Right atrium auricular region (tissue), 2 donors: ENCODE results near the gene PGM5. TPM values are rescaled to one million over a fixed set of nuclear protein-coding genes. Genes with fewer than 3 reads are reported as not detected.
A peak's percentile ranks its signal among the peaks of the same experiment; 100 is the strongest.
"Not testable (repeated sequence)": the region's sequence is repeated elsewhere in the genome, so short reads cannot be mapped to it uniquely, and the experiment has no call there.

Experiments used
- DNase-seq: peaks from one replicate; pipeline ENCODE4 v3.0.0-alpha.2; 2019; ENCODE audit warnings: low spot score
- H3K27ac ChIP-seq, 2 donors: fragments of 200-600 bp; sonication (generic); 1 replicate in 1 of 2; 2 replicates in 1 of 2; pipeline ENCODE4 v1.5.1; 2016 to 2019
- H3K27me3 ChIP-seq, 2 donors: fragments of 200-600 bp; sonication (generic); one replicate each; pipeline versions ENCODE4 v1.5.1 to v1.6.0; 2017 to 2019
- H3K36me3 ChIP-seq: fragments of 200-600 bp; sonication (generic); one replicate; pipeline ENCODE4 v1.5.1; 2016
- H3K4me1 ChIP-seq, 2 donors: fragments of 200-600 bp; sonication (generic); one replicate each; pipeline versions ENCODE4 v1.5.1 to v1.6.0; 2017 to 2019
- H3K4me3 ChIP-seq, 2 donors: fragments of 200-600 bp; sonication (generic); 1 replicate in 1 of 2; 2 replicates in 1 of 2; pipeline ENCODE4 v1.5.1; 2017 to 2019; ENCODE audit warnings: mild to moderate bottlenecking in 1 of 2, moderate library complexity in 1 of 2
- H3K9me3 ChIP-seq, 2 donors: fragments of 200-600 bp; sonication (generic); one replicate each; pipeline ENCODE4 v1.5.1; 2019
- total RNA-seq, 2 donors: library from RNA; depleted of rRNA; stranded (reverse); fragments of >200 nt; gene quantifications; one replicate each; pipeline ENCODE4 v1.1.0, GENCODE V29; 2016
- TF ChIP-seq, protein P1 (sequence below), 2 donors: fragments of 200-600 bp; sonication (generic); IDR thresholded peaks; one replicate each; pipeline ENCODE4 v1.5.1; 2019; ENCODE audit warnings: antibody characterized with exemption in 2 of 2

PGM5 gene
- total RNA-seq, 2 donors from 2014 or later: 274 to 281 TPM

- H3K4me3 ChIP-seq, H3K9me3 ChIP-seq, H3K27me3 ChIP-seq, H3K27ac ChIP-seq, DNase-seq, H3K4me1 ChIP-seq, H3K36me3 ChIP-seq: not testable (repeated sequence)
- TF ChIP-seq, protein P1, sequence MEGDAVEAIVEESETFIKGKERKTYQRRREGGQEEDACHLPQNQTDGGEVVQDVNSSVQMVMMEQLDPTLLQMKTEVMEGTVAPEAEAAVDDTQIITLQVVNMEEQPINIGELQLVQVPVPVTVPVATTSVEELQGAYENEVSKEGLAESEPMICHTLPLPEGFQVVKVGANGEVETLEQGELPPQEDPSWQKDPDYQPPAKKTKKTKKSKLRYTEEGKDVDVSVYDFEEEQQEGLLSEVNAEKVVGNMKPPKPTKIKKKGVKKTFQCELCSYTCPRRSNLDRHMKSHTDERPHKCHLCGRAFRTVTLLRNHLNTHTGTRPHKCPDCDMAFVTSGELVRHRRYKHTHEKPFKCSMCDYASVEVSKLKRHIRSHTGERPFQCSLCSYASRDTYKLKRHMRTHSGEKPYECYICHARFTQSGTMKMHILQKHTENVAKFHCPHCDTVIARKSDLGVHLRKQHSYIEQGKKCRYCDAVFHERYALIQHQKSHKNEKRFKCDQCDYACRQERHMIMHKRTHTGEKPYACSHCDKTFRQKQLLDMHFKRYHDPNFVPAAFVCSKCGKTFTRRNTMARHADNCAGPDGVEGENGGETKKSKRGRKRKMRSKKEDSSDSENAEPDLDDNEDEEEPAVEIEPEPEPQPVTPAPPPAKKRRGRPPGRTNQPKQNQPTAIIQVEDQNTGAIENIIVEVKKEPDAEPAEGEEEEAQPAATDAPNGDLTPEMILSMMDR (IDR thresholded peaks at IDR 0.05): peak in 1 of 2 donors; percentile 45
Observed at GRCh38 chr9:68342265-68343025, 14.0 kb upstream of the PGM5 start.

- not testable (repeated sequence) for H3K4me3 ChIP-seq, H3K4me1 ChIP-seq, H3K9me3 ChIP-seq, H3K27me3 ChIP-seq, DNase-seq, H3K27ac ChIP-seq, H3K36me3 ChIP-seq
Observed at GRCh38 chr9:68343242-68343641, 13.2 kb upstream of the PGM5 start.

GRCh38 chr9:68343992-68344391 lies 12.4 kb upstream of the PGM5 start:
- H3K36me3 ChIP-seq, H3K4me1 ChIP-seq, H3K27me3 ChIP-seq, H3K4me3 ChIP-seq, H3K27ac ChIP-seq, DNase-seq, H3K9me3 ChIP-seq: not testable (repeated sequence)

GRCh38 chr9:68351689-68352088 lies 4.7 kb upstream of the PGM5 start:
- H3K4me1 ChIP-seq, H3K27ac ChIP-seq, H3K27me3 ChIP-seq, H3K4me3 ChIP-seq, H3K9me3 ChIP-seq, DNase-seq, H3K36me3 ChIP-seq: not testable (repeated sequence)

GRCh38 chr9:68355993-68356379 lies 425 bp upstream of the PGM5 start:
- not testable (repeated sequence) for H3K27me3 ChIP-seq, H3K36me3 ChIP-seq, H3K9me3 ChIP-seq, H3K4me1 ChIP-seq, DNase-seq
- peak overlapping the region; percentile 83 for H3K4me3 ChIP-seq
- H3K27ac ChIP-seq: peak overlapping the region; percentile 93 to 96

DNA sequence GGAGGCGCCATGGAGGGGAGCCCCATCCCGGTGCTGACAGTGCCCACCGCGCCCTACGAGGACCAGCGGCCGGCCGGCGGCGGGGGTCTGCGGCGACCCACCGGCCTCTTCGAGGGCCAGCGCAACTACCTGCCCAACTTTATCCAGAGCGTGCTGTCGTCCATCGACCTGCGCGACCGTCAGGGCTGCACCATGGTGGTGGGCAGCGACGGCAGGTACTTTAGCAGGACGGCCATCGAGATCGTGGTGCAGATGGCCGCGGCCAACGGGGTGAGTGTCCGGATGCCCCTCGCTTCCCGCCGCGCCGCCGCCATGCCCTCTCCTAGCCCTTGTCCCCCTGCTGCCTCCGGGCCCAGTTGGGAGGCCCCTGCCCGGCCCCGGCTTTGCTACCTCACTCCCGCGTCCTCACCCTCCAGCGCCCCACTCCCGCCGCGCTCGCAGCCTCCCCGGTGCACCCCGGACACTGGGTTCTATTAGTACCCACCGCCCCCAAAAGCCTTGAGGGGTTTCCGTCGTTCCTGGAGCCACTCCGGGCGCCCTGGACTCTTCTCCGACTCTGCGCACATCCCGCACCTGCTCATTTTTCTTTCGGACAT lies 806 bp downstream of the PGM5 start:
- not testable (repeated sequence) for DNase-seq, H3K4me1 ChIP-seq, H3K9me3 ChIP-seq, H3K27me3 ChIP-seq, H3K36me3 ChIP-seq
- Histone ChIP-seq H3K4me3 (peak overlapping the region; percentile 83), H3K27ac (peak overlapping the region; percentile 93 to 96)

DNA sequence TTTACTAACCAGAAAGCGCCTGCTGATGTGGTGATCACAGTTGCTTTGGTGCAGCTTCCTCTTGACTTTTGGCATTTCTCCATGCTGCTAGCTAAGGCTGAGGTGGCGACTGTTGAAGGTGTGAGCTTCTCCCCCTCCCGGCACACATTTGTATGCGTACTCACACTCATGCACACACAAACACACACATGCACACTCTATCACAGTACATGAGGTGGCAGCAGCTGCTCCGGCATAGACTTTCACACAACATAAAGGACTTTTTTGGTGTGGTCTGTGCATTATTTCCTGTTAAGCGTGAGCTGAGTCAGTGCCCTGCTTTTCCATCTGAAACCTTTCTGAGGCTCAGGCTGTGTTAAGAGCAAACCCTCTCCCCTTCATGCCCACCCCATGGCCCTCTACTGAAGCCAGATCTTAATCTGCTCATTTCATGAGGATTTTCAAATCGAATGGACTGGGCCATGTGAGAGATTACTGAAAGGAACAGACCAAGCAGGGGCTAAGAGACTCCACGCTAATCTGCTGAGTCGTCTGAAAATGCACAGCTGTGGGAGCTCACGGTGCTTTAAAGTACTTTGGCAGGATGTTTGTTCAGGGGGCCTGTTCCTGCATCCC lies 10.6 kb downstream of the PGM5 start:
- H3K9me3 ChIP-seq, H3K4me1 ChIP-seq, H3K27me3 ChIP-seq, DNase-seq, H3K36me3 ChIP-seq: not testable (repeated sequence)
- Histone ChIP-seq H3K4me3 (peak overlapping the region in 1 of 2 donors; percentile 15), H3K27ac (peak overlapping the region; percentile 51 to 60)

DNA sequence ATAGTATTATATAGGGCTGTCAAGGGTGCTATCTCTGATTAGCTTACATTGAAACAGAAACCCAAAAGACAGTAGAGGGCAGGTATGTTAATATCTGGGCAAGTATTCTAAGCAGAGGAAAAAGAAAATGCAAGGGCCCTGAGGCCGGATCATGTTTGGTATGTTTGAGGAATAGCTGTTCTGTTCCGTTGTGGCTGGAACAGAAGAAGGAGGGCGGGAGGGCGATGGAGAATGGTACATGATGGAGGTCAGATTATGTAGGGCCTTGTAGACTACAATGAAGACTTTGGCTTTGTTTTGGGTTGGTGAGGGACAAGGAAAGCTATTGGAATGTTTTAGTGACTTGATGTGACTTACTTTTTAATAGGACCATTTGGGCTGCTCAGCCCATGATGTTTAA lies 19.4 kb downstream of the PGM5 start:
- H3K27ac ChIP-seq: not testable (repeated sequence)
- H3K36me3 ChIP-seq: peaks cover 35% of the 10 kb centered on the region

GRCh38 chr9:68377723-68378122 lies 21.3 kb downstream of the PGM5 start:
- not testable (repeated sequence) for H3K9me3 ChIP-seq, H3K4me1 ChIP-seq, DNase-seq, H3K4me3 ChIP-seq, H3K27ac ChIP-seq, H3K27me3 ChIP-seq
- peaks cover 29% of the 10 kb centered on the region for H3K36me3 ChIP-seq

More for the DNA sequence above, 19.4 kb downstream of the PGM5 start:
- not testable (repeated sequence) for H3K27me3 ChIP-seq, H3K4me3 ChIP-seq, DNase-seq, H3K4me1 ChIP-seq, H3K9me3 ChIP-seq

GRCh38 chr9:68383894-68384293 lies 27.5 kb downstream of the PGM5 start:
- H3K27me3 ChIP-seq, H3K9me3 ChIP-seq, H3K4me3 ChIP-seq, H3K27ac ChIP-seq, DNase-seq, H3K4me1 ChIP-seq: not testable (repeated sequence)
- H3K36me3 ChIP-seq: peaks cover 35% of the 10 kb centered on the region

- not testable (repeated sequence) for H3K27ac ChIP-seq, H3K4me3 ChIP-seq, H3K9me3 ChIP-seq, H3K4me1 ChIP-seq, DNase-seq, H3K27me3 ChIP-seq
- H3K36me3 ChIP-seq: peaks cover 45% of the 10 kb centered on the region
Observed at GRCh38 chr9:68389558-68389957, 33.1 kb downstream of the PGM5 start.

DNA sequence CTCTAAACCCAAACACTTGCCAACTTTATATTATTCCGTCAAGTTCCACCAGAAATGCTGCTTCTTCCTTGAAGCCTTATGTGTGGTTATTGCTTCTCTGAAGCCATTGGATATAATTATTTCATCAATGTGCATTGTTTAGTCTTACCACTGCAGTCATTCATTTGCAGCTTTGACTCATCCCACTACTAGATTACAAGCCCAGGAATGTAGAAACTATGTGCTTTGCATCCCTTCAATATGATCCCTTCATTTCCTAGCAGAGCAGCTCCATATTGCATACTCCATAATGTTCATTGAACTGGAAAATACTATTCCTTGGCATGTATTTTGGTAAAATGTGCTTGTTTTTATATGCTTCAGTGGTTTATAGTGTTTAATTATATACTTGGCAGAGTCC lies 34.3 kb downstream of the PGM5 start:
- H3K27ac ChIP-seq, H3K27me3 ChIP-seq, H3K4me3 ChIP-seq, H3K9me3 ChIP-seq, H3K4me1 ChIP-seq, DNase-seq: not testable (repeated sequence)
- H3K36me3 ChIP-seq: peaks cover 47% of the 10 kb centered on the region

DNA sequence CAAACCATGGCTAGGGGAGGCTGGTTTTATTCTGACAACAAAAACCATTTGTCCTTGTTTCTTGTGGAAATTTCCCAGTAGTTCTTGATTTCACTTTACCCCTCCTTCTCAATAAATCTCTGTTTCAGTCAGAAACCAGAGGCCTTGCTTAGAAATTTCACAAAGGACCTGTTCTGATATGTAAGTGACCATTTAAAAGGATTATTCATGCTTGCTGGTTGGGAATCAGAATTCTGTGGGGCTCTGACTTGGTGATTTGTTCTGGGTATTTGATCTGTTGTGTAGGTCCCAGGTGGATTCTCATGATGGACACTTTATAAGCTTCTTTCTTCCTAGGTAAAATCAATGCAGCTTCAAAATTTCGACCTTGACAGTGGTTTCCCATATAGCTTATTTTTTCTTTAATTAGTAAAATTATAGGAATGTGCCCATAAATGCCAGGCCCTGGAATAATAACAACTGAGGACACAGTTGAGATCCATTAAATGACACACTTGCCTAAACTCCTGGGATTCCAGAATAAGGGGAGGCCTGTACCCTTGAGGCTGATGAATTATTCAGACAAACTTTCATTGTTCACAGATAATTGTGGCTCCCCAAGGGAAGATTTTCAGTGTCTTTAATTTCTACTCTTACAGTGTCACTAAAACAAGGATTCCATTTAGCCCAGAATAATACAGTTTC lies 40.1 kb downstream of the PGM5 start:
- H3K4me3 ChIP-seq, H3K27me3 ChIP-seq, H3K9me3 ChIP-seq, H3K4me1 ChIP-seq, DNase-seq: not testable (repeated sequence)
- Histone ChIP-seq H3K36me3 (peaks cover 28% of the 10 kb centered on the region), H3K27ac (peak overlapping the region in 1 of 2 donors; percentile 11)
